Loucy (cell line): ENCODE results near the gene HABP4.

Experiments used
- EZH2phosphoT487 ChIP-seq: fragments of 200-600 bp; IDR thresholded peaks from 2 replicates; pipeline ENCODE4 v1.6.1; 2018; ENCODE audit warnings: antibody characterized with exemption, mild to moderate bottlenecking, moderate library complexity, borderline replicate concordance
- TF ChIP-seq, protein P1 (sequence below): fragments of 200-600 bp; sonication (generic); conservative IDR thresholded peaks from 2 replicates; pipeline ENCODE4 v1.5.1; 2014; ENCODE audit warnings: mild to moderate bottlenecking, antibody characterized with exemption, low read length

DNA sequence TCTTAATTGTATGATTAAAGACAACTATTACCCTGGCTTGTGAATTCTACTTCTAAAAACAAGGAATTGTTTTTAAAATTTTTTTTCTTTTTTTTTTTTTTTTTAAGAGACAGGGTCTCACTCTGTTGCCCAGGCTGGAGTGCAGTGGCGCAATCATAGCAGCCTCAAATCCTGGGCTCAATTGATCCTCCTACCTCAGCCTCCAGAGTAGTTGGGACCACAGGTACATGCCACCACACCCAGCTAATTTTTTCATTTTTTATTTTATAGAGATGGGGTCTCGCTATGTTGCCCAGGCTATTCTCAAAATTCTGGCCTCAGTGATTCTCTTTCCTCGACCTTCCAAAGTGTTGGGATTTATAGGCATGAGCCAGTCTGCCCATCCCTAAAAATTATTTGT lies 62.3 kb downstream of the HABP4 start:
- TF ChIP-seq, protein P1, sequence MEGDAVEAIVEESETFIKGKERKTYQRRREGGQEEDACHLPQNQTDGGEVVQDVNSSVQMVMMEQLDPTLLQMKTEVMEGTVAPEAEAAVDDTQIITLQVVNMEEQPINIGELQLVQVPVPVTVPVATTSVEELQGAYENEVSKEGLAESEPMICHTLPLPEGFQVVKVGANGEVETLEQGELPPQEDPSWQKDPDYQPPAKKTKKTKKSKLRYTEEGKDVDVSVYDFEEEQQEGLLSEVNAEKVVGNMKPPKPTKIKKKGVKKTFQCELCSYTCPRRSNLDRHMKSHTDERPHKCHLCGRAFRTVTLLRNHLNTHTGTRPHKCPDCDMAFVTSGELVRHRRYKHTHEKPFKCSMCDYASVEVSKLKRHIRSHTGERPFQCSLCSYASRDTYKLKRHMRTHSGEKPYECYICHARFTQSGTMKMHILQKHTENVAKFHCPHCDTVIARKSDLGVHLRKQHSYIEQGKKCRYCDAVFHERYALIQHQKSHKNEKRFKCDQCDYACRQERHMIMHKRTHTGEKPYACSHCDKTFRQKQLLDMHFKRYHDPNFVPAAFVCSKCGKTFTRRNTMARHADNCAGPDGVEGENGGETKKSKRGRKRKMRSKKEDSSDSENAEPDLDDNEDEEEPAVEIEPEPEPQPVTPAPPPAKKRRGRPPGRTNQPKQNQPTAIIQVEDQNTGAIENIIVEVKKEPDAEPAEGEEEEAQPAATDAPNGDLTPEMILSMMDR = no peak
- no peak for TF ChIP-seq EZH2phosphoT487
